ENCODE data around the gene PPIH.

DNA sequence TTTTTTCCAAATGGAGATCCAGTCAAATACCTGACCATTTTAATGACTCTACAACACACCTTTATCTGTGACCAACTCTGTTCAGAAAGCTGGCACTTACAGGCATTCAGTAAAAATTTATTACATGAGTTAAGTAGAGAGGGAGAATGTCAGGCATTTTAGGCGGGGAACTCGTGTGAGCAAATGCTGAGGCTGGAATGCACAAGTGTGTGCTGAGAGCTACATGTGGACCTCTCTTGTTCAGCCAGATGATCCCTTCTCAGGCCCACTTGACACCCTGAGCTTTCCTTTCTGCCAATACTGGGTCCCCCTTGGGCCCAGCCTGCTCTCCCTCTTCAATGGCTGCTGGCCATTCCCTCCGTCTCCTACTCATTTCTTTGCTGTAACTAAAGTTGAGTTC lies 11.7 kb downstream of the PPIH start:
- TF ChIP-seq SP1 (IDR thresholded peaks at IDR 0.05; ENCODE audit: low read depth, low read length) = no peak
- no peak for TF ChIP-seq NR2F1 (conservative IDR thresholded peaks at IDR 0.05)
- TF ChIP-seq POLR2A (IDR thresholded peaks at IDR 0.05; ENCODE audit: low read depth, low read length) = no peak
- no peak for TF ChIP-seq RCOR1 (conservative IDR thresholded peaks at IDR 0.05; ENCODE audit: low read depth, low read length)
- TF ChIP-seq SMC3 (IDR thresholded peaks at IDR 0.05; ENCODE audit: borderline replicate concordance, low read length) = no peak
- TF ChIP-seq, protein P1, sequence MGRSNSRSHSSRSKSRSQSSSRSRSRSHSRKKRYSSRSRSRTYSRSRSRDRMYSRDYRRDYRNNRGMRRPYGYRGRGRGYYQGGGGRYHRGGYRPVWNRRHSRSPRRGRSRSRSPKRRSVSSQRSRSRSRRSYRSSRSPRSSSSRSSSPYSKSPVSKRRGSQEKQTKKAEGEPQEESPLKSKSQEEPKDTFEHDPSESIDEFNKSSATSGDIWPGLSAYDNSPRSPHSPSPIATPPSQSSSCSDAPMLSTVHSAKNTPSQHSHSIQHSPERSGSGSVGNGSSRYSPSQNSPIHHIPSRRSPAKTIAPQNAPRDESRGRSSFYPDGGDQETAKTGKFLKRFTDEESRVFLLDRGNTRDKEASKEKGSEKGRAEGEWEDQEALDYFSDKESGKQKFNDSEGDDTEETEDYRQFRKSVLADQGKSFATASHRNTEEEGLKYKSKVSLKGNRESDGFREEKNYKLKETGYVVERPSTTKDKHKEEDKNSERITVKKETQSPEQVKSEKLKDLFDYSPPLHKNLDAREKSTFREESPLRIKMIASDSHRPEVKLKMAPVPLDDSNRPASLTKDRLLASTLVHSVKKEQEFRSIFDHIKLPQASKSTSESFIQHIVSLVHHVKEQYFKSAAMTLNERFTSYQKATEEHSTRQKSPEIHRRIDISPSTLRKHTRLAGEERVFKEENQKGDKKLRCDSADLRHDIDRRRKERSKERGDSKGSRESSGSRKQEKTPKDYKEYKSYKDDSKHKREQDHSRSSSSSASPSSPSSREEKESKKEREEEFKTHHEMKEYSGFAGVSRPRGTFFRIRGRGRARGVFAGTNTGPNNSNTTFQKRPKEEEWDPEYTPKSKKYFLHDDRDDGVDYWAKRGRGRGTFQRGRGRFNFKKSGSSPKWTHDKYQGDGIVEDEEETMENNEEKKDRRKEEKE (IDR thresholded peaks at IDR 0.05) = no peak
